Liver (tissue), 9 donors: ENCODE measurements around the gene ATE1. TPM values are rescaled to one million over a fixed set of nuclear protein-coding genes. Genes with fewer than 3 reads are reported as not detected.

ENCODE experiments used
- DNase-seq: peaks from one replicate; pipeline ENCODE4 v3.0.0-alpha.2; 2017; ENCODE audit warnings: low spot score
- H3K27ac ChIP-seq, 2 donors: one replicate each; pipeline ENCODE4 v1.7.0; 2013; ENCODE audit warnings: inconsistent platforms in 2 of 2, low read length in 2 of 2, control low read depth in 1 of 2, low read depth in 1 of 2, mild to moderate bottlenecking in 1 of 2
- H3K27me3 ChIP-seq, 4 donors: one replicate each; pipeline versions ENCODE4 v1.6.1 to v1.7.0; 2013; ENCODE audit warnings: low read length in 3 of 4, inconsistent platforms in 1 of 4, mild to moderate bottlenecking in 1 of 4, moderate library complexity in 1 of 4; ENCODE audit not compliant: control insufficient read depth in 4 of 4, insufficient read depth in 4 of 4
- H3K36me3 ChIP-seq, 4 donors: one replicate each; pipeline versions ENCODE4 v1.6.1 to v1.7.0; 2013; ENCODE audit warnings: low read length in 3 of 4, mild to moderate bottlenecking in 3 of 4, low read depth in 1 of 4, moderate library complexity in 1 of 4; ENCODE audit not compliant: control insufficient read depth in 4 of 4, insufficient read depth in 3 of 4
- H3K4me1 ChIP-seq, 4 donors: one replicate each; pipeline versions ENCODE4 v1.6.1 to v1.7.0; 2013; ENCODE audit warnings: low read length in 3 of 4, mild to moderate bottlenecking in 3 of 4, moderate library complexity in 1 of 4; ENCODE audit not compliant: control insufficient read depth in 4 of 4, insufficient read depth in 4 of 4
- H3K4me3 ChIP-seq, 3 donors: one replicate each; pipeline versions ENCODE4 v1.6.1 to v1.7.0; 2013; ENCODE audit warnings: low read length in 3 of 3, control low read depth in 1 of 3, low read depth in 1 of 3, mild to moderate bottlenecking in 1 of 3
- H3K9ac ChIP-seq, 2 donors: one replicate each; pipeline ENCODE4 v1.7.0; 2013; ENCODE audit warnings: low read length in 2 of 2, mild to moderate bottlenecking in 2 of 2, moderate library complexity in 2 of 2, control low read depth in 1 of 2, low read depth in 1 of 2
- H3K9me3 ChIP-seq, 4 donors: one replicate each; pipeline versions ENCODE4 v1.6.1 to v1.7.0; 2013; ENCODE audit warnings: low read length in 3 of 4; ENCODE audit not compliant: control insufficient read depth in 4 of 4
- ATF3 ChIP-seq: IDR thresholded peaks from 2 replicates; pipeline ENCODE4 v1.6.1; 2016; ENCODE audit warnings: antibody characterized with exemption
- CTCF ChIP-seq: fragments of 150-350 bp; IDR thresholded peaks from 2 replicates; pipeline ENCODE4 v1.5.1; 2017; ENCODE audit warnings: improper control_type of control experiment, low read depth, low read length; ENCODE audit not compliant: missing input control
- EGR1 ChIP-seq, 2 donors: IDR thresholded peaks; 2 replicates each; pipeline ENCODE4 v1.6.1; 2016 to 2018; ENCODE audit warnings: antibody characterized with exemption in 2 of 2, low read depth in 2 of 2
- FOXA1 ChIP-seq: IDR thresholded peaks from 2 replicates; pipeline ENCODE4 v1.6.1; 2016; ENCODE audit warnings: antibody characterized with exemption
- HNF4A ChIP-seq, 2 donors: conservative IDR thresholded peaks; 2 replicates each; pipeline ENCODE4 v1.6.1; 2016; ENCODE audit warnings: antibody characterized with exemption in 2 of 2, mild to moderate bottlenecking in 2 of 2
- HNF4G ChIP-seq: IDR thresholded peaks from 2 replicates; pipeline ENCODE4 v1.6.1; 2016; ENCODE audit warnings: antibody characterized with exemption
- JUND ChIP-seq, 2 donors: IDR thresholded peaks; 2 replicates each; pipeline ENCODE4 v1.6.1; 2016; ENCODE audit warnings: antibody characterized with exemption in 2 of 2
- RAD21 ChIP-seq, 2 donors: IDR thresholded peaks; 2 replicates each; pipeline ENCODE4 v1.6.1; 2016; ENCODE audit warnings: antibody characterized with exemption in 2 of 2, mild to moderate bottlenecking in 2 of 2
- RXRA ChIP-seq, 2 donors: IDR thresholded peaks; 2 replicates each; pipeline ENCODE4 v1.6.1; 2017 to 2018; ENCODE audit warnings: antibody characterized with exemption in 2 of 2, mild to moderate bottlenecking in 1 of 2
- SP1 ChIP-seq: IDR thresholded peaks from 2 replicates; pipeline ENCODE4 v1.6.1; 2018; ENCODE audit warnings: antibody characterized with exemption, mild to moderate bottlenecking
- TAF1 ChIP-seq: conservative IDR thresholded peaks from 2 replicates; pipeline ENCODE4 v1.6.1; 2016; ENCODE audit warnings: antibody characterized with exemption, mild to moderate bottlenecking
- YY1 ChIP-seq: IDR thresholded peaks from 2 replicates; pipeline ENCODE4 v1.6.1; 2016; ENCODE audit warnings: antibody characterized with exemption, mild to moderate bottlenecking
- ZBTB33 ChIP-seq: IDR thresholded peaks from 2 replicates; pipeline ENCODE4 v1.6.1; 2016; ENCODE audit warnings: antibody characterized with exemption
- WGBS: extraction: QIAGEN DNeasy Blood & Tissue Kit; methylation state at CpG from one replicate; pipeline ENCODE4 v1.1.7; 2013; 5-methylcytosine and 5-hydroxymethylcytosine counted together
- polyA plus RNA-seq, 2 donors: library from polyadenylated mRNA; stranded (reverse) in 1 of 2; unstranded in 1 of 2; fragments of 200-250 nt in 1 of 2; fragments of >200 nt in 1 of 2; fragmentation: Nextera tagmentation in 1 of 2; extraction: Ambion mirVana in 1 of 2; gene quantifications; one replicate each; pipeline versions ENCODE4 v1.2.1 to v1.2.3, GENCODE V29; 2013 to 2015
- total RNA-seq, 2 donors: library from RNA; depleted of rRNA; stranded (reverse); fragments of >200 nt; gene quantifications; one replicate each; pipeline ENCODE4 v1.2.3, GENCODE V29; 2014
- TF ChIP-seq, protein P1 (sequence below): IDR thresholded peaks from 2 replicates; pipeline ENCODE4 v1.6.1; 2016; ENCODE audit warnings: antibody characterized with exemption
- donor health status: healthy.
- donor health status: healthy.
- donor health status: healthy.
- donor health status: healthy.
- donor health status: healthy.

ATE1 gene
- total and polyA plus RNA-seq, 4 donors: 7.9 to 34.9 (median 13.5) TPM

- Histone ChIP-seq H3K27ac (no peak overlapping the region), H3K9ac (no peak overlapping the region), H3K4me3 (no peak overlapping the region), H3K4me1 (no peaks in the 10 kb centered on the region), H3K36me3 (no peaks in the 10 kb centered on the region), H3K27me3 (no peaks in the 10 kb centered on the region), H3K9me3 (peaks cover 0 to 2% (median 0%) of the 10 kb centered on the region in 4 donors)
- 84% methylated on average over 7 of the region's 7 CpGs for WGBS
- TF ChIP-seq YY1 (no peak), TAF1 (no peak), RAD21 (IDR thresholded peaks at IDR 0.05) (no peak), FOXA1 (no peak), HNF4A (conservative IDR thresholded peaks at IDR 0.05) (no peak), EGR1 (IDR thresholded peaks at IDR 0.05; ENCODE audit: low read depth in 2 of 2) (no peak), SP1 (no peak), ZBTB33 (no peak), HNF4G (no peak), ATF3 (no peak), CTCF (no peak), JUND (IDR thresholded peaks at IDR 0.05) (no peak), RXRA (IDR thresholded peaks at IDR 0.05) (no peak)
- TF ChIP-seq, protein P1, sequence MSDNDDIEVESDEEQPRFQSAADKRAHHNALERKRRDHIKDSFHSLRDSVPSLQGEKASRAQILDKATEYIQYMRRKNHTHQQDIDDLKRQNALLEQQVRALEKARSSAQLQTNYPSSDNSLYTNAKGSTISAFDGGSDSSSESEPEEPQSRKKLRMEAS: no peak
- no peak for DNase-seq
These were observed 229.5 kb downstream of the ATE1 start for GRCh38 chr10:121698336-121698735.

DNA sequence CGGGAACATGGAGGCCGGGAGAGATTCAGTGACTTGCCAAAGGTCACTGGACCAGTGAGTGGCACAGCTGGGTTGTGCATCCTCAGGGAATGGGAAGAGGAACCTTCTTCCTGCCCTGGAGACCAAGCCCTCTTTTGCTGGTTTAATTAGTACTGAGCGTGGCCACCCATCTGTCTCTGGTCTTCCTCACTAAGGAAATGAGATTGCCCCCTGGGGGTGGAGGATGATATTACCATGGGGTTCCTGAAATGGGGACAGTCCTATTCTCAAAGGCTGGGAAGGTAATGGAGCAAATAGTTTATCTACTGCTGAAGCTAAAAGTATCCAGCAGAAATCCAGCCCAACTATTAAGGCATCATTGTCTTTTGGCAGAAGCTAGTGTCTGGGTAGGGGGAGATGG is 231.0 kb downstream of the ATE1 start:
- H3K27me3 ChIP-seq: no peaks in the 10 kb centered on the region
- TF ChIP-seq CTCF (peak; percentile 31), HNF4A (conservative IDR thresholded peaks at IDR 0.05) (no peak), RAD21 (IDR thresholded peaks at IDR 0.05) (peak; percentile 27 to 59)
- H3K9ac ChIP-seq: no peak overlapping the region
- no peak for DNase-seq
- H3K4me1 ChIP-seq: no peaks in the 10 kb centered on the region
- H3K27ac ChIP-seq: no peak overlapping the region
- 89% methylated on average over 3 of the region's 3 CpGs for WGBS
- H3K4me3 ChIP-seq: no peak overlapping the region
- H3K36me3 ChIP-seq: no peaks in the 10 kb centered on the region
- H3K9me3 ChIP-seq: peaks cover 0 to 2% (median 0%) of the 10 kb centered on the region in 4 donors
